ENCODE results near the gene ZNHIT6.

The ZNHIT6 gene

GRCh38 chr1:85616736-85617135 is 91.5 kb downstream of the ZNHIT6 start:
- no peak for DNase-seq (ENCODE audit: low spot score)

- DNase-seq (ENCODE audit: low spot score), result no peak
These were observed 91.9 kb downstream of the ZNHIT6 start for GRCh38 chr1:85616364-85616705.

DNA sequence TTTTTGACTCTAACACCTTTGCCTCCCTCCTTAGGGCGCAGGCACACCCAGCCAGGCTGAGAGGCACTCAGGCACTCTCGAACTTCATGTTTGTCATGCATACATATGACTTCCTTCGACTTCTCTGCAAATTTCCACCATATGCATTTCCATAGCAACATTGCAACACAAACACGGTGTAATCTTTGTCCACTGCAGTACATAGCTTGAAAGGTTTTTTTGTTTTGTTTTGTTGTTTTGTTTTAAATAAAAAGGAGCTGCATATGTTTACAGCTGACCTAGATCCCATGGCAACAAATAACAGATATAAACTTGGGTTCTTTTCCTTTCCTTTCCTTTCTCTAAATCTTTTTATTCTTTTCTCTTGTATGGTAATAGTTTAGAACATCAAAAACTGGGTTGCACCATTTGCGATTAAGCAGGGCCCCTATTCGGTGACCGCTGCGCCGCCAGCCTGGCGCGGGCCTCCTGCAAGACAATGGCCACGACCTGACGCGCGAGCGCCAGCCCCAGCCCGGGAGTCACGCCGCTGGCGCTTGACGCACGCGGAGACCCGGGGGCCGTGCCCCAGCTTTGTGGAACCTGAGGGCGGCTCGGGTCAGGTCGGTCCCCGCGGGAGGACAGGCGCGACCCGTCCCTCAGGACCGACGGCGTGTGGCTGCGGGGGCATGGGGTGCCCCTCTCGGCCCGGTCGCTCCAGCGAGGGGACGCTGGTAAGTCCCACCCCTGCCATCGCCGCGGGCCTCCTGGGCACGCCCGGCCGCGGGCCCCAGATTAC is 92.5 kb downstream of the ZNHIT6 start:
- DNase-seq (ENCODE audit: low spot score), result no peak

DNA sequence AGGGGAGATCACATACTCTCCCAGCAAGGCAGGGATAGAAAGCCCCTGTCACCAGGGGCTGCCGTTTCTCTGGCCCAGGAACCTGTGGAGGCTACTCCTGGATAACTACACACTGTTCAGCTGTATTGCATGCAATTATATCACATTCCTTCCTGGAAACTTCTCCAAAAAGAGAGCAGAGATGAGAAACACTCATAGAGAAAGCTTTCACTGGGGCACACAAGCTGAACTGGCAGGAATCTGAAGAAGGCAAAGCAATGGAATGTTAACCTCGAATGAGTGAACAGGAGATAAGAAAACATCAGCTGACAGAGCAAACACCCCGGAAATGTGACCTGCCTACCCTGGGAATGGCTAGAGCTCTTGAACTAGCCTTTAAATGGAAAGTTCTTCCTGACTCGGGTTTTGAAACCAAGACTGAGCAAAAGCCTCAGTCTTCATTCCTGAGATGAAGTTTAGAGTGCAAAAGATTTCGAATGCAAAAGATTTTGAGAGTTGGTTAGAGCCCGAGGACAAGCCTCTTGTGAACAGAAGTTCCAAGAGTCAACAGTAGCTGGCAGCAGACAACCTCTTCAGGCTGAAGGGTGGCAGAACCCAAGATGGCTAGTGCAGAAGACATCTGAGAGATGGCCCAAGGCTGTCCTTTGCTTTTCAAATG is 95.4 kb downstream of the ZNHIT6 start:
- DNase-seq (ENCODE audit: low spot score), result peak; percentile 55

GRCh38 chr1:85611856-85612255 is 96.4 kb downstream of the ZNHIT6 start:
- DNase-seq (ENCODE audit: low spot score), result no peak

- no peak for DNase-seq (ENCODE audit: low spot score)
These were observed 96.8 kb downstream of the ZNHIT6 start for GRCh38 chr1:85611425-85611824.

DNA sequence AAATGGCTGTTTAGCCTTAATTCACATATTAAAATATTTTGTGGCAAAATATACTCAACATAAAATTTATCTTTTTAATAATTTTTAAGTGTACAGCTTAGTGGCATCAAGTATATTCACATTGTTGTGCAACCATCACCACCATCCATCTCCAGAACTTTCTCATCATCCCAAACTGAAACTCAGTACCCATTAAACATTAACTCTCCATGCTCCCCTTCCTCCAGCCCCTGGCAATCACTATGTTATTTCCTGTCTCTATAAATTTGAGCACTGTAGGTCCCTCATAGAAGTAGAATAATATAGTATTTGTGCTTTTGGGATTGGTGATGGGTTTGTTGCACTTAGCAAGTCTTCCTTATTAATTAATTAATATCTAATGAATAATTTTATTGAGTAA is 98.3 kb downstream of the ZNHIT6 start:
- DNase-seq (ENCODE audit: low spot score), result no peak

DNA sequence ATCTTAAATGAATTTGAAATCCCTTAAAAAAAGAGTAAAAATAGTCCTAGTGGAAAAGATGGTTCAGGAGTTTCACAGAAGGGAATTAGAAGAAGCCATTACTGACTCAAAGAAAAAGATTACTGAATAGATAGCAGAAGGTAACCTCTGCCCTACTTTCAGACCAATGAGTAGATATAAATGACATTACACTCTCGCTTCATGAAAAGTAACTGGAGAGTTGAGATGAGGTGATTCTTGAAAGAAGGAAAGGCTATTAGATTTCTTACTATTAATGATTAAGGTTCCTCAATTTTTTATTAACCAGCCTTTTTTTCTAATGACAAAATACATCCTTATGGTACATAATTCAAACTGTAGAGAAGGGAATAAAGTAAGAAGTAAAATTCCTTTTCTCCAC is 99.4 kb downstream of the ZNHIT6 start:
- DNase-seq (ENCODE audit: low spot score), result no peak

DNA sequence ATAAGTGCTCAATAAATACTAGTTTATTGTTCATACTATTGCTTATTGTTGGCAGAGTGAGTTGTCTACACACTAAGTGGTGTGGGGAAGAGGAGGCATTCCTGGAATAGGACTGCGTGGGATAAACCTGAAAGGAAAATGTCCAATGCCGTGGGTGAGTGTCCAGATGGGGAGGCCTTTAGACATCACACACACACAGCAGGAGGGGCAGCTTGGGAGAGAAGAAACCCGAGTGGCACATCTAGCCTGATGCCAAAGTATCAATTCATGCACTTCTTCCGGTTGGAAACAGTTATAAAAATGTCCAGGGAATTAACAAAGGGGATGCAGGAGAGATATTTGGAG is 100.3 kb downstream of the ZNHIT6 start:
- no peak for DNase-seq (ENCODE audit: low spot score)

DNA sequence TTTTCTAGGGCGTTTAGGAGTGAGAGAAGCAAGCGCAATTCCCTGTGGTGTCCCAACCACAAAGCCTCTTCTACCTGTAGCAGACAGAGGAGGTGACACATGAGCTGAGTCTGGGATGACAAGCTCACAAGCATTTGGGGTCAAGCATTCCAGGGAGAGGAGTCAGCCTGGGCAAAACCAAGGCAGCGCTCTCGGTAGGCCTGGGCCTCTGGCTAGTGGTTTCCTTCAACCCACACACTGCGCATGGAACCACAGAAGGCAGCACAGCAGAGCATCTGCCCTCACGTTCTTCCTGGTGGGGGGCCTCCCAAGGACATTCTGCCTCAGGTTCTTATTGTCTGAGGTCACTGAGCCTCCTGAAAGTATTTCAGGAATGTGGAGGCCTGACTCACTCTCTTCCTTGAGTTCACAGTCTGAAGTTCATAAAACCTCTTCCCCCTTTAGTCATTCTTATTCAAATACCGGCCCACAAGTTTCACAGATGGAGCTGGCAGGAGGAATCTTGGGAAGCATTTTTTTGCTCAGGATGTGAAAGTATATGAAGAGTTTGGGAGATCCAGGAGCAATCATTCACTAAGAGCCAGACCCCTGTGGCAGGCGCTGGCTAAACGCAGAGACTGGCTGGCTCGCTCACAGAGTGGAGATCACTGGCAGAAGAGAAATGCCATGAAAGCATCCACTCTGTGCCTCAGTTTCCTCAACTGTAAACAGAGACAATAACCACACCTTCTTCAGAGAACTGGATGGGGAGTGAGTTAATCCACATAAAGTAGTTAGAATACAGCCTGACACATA is 100.9 kb downstream of the ZNHIT6 start:
- no peak for DNase-seq (ENCODE audit: low spot score)

DNA sequence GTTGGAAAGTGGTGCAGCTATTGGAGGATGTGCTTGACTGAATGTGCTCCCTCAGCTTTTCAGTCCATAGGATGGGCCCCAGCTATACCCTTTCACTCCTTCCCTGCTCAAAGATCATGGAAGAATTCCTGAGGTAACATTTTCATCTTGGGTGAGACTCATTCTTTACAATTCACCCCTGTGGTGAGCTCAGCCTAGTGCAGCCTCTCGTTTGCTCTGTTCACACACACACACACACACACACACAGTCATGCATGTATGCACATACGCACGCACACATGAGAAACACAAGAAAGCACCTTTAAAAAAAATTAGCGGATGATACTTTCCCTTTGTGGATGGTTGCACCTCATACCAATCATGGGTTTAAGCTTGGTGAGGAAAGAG is 101.8 kb downstream of the ZNHIT6 start:
- DNase-seq (ENCODE audit: low spot score), result no peak

- no peak for DNase-seq (ENCODE audit: low spot score)
These were observed 102.5 kb downstream of the ZNHIT6 start for GRCh38 chr1:85605484-85606413.

DNA sequence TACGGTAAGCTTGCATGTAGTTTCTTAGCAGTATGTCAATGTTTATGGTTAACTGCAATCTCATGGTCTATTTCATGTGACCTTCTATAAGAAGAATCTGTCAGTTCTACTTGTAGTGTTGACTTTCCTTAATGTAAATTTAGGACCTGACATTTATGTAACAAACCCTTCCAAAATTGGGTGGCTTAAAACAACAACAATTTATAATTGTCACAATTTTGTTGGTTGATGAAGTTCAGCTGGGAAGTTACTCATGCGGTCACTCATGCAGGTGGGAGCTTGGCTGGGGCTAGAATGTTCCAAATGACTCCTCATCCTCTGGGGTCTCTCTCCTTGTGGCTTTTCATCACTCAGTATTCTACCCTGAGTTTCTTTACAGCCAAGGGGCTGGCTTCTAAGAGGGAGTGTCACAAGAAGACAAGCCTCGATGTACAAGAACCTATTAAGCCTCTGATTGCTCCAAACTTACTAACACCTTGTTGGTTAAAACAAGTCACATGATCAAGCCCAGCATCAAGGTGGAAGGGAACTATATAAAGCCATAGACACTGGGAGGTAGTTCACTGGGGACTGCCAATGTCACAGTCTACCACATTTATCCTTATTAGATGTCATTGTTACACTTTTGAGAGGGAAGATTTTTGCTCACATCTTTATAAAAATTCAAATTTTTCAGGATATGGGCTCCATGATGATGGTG is 103.8 kb downstream of the ZNHIT6 start:
- no peak for DNase-seq (ENCODE audit: low spot score)

DNA sequence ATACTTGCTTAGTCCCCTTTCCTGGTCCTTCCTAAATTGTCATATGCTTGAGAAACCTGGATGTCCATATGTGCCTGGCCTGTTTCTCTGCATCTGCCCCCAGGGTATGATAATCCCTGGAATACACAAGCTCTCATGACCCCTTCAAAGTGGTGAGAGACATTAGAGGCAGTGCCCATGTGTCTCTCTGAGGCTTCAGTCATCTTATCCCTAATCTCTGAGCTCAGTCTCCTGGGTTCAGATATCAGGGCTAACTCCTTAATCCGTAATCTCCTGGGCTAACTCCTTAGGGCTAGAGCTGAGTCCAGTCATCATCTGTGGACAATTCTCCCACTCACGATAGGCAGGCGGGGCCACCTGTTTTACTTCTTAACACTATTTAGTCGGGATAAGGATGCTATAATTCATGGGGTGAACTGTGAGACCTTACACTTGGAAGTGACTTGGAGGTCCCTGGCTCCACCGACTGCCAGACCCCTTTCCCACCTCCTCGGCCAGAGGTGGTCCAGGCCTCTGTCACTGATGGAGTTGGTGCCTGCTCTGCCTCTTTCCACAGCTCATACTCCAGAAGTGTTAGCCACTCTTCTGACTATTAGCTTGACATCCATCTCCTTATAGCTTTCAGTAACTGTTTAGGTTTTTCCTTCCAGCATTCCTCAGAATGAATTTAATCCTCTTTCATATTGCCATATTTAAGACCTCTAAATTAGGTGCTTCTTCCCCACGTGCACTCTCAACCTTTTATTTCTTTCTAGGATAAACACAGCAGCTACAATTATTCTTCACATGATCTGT is 105.0 kb downstream of the ZNHIT6 start:
- no peak for DNase-seq (ENCODE audit: low spot score)

DNA sequence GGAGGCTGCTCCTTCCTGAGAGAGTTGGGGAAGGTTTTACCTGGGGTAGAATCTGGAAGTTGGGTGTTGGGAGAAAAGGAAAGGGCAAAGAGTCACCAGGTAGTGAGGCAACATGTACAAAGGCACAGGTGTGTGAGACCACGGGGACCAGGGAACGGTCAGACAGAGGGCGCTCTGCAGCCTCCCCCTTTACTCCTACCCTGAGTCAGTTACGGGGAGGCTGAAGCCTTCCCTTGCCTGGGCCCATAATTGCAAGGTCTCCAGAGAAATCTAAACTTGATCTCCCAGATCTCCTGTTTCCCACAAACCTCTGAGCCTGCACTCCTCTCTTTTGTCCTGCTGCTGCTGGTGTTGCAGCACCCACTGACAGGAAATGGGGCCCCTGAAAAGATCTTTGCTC is 105.7 kb downstream of the ZNHIT6 start:
- DNase-seq (ENCODE audit: low spot score), result no peak

- DNase-seq (ENCODE audit: low spot score), result no peak
These were observed 106.3 kb downstream of the ZNHIT6 start for GRCh38 chr1:85601901-85602300.

DNA sequence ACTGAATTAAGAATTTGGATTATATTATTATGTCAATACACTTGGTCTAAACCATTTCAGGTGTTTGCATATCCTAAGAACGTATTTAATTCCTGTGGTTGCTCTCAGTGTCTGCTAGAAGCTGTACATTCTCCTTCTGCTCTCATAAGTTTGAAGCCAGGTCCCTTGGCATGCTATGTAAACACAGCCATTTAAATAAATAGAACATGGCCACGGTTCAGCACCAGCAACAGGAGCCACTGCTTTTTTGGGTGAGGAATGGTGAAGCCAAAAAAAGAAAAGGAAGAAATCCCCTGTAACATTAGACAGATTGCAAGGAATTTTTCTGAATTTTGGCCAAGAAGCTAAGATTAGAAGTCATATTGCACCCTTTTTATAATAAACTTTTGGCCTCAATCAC is 108.6 kb downstream of the ZNHIT6 start:
- no peak for DNase-seq (ENCODE audit: low spot score)

All from HuH-7 (cell line).